NCI-H1048 (cell line): ENCODE results near the gene C1orf105.

Source experiments
- DNase-seq: peaks from one replicate; lab custom pipeline; 2025; lab: John Stamatoyannopoulos, UW

The C1orf105 gene

GRCh38 chr1:172397221-172397620, 23.3 kb upstream of the C1orf105 start:
- DNase-seq: no peak

- DNase-seq: no peak
Measured at GRCh38 chr1:172397633-172398032, 22.9 kb upstream of the C1orf105 start.

DNA sequence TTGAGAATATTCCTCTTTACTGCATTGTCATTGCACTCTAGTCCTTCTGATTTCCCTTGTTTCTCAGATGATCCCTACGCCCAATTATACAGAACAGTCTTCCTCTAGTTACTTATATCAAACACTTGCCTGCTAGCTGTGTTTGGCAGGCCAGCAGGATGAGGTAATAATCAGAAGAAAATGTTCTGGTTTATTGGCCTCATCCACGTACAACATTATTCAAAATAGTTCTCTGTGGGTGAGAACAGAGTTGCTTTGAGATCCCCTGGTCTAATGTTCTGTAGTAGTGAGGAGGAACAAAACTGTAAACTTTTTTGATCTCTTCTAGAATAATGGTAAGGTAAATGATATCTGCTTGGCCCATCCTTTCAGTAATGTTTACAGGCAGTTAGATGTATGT, 22.3 kb upstream of the C1orf105 start:
- DNase-seq: no peak

GRCh38 chr1:172398970-172399755, 21.3 kb upstream of the C1orf105 start:
- peak; percentile 90 for DNase-seq

GRCh38 chr1:172399756-172400721, 20.4 kb upstream of the C1orf105 start:
- no peak for DNase-seq

- DNase-seq: no peak
Measured at GRCh38 chr1:172400722-172401105, 19.8 kb upstream of the C1orf105 start.

DNA sequence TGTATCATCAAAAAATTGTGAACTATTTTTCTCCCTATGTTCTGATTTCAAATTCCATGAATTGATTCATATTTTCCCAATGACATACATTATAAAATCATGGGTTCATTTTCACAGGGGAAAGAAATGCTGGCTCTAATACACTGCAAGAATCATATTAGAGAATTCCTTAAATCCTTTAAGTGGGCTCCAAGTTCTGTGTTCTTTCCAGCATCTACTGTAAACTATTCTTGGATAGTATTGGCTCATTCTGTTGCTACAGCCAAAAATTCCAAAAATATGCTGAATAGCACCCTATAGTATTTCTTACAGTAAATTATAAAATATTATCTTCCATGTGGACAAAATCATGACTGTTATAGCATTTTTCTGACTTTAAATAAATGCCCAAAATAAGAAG, 19.0 kb upstream of the C1orf105 start:
- no peak for DNase-seq

DNA sequence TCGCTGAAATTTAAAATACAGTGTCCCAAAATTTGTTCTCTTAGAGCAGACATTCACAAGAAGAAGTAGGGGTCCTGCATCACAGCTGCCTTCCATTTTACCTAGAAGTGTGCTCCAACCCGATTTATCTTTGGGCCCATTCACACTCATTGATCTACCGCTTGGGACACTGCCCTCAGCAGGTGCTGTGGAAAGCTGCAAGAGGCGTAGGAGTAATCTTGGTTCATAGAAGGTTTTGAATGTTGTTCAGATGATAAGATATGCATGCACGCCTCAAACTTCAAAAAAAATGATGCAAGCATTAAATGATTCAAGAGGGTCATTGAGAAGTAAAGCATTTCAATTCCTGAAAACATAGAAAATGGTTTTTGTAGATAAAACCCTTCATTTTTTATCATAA, 18.6 kb upstream of the C1orf105 start:
- DNase-seq: no peak

- DNase-seq: no peak
Measured at GRCh38 chr1:172402878-172403569, 17.5 kb upstream of the C1orf105 start.

- no peak for DNase-seq
Measured at GRCh38 chr1:172404121-172404520, 16.4 kb upstream of the C1orf105 start.

GRCh38 chr1:172405912-172406311, 14.6 kb upstream of the C1orf105 start:
- no peak for DNase-seq

DNA sequence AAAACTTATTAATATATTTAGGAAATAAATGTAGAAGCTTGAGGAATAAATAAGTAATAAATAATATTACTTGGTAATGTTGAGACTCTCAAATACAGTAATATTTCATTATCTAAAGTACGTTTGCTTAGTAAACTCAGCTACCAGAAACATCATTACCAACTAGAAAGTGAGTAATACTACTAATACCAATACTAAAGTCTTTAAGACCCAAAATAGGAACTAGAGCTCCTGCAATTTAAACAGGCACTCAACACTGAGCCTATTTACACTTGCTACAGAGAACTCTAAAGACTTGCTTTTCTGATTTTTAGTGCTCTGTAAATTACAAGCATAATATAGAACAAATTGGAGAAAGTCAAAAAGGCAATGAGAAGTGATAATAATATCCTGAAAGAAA, 13.5 kb upstream of the C1orf105 start:
- DNase-seq: no peak

- DNase-seq: no peak
Measured at GRCh38 chr1:172408958-172409357, 11.5 kb upstream of the C1orf105 start.

GRCh38 chr1:172410027-172410426, 10.5 kb upstream of the C1orf105 start:
- no peak for DNase-seq

- DNase-seq: no peak
Measured at GRCh38 chr1:172411791-172412338, 8.6 kb upstream of the C1orf105 start.

DNA sequence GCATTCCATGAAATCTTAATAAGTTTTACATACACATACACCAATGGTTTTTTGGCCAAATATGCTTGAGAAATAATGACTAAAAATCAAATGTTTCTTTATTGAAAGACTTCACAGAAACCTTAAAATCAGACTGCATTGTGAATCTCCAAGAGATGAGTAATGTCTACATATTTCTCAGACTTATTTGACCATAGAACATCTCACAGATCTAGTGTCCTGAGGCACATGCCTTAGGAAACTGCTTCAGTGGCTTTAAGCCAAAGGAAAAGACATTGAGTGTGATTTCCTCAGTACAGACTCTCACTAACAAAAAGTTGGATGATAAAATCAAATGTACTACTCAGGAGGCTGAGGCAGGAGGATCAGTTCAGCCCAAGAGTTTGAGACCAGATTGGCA, 6.2 kb upstream of the C1orf105 start:
- no peak for DNase-seq

DNA sequence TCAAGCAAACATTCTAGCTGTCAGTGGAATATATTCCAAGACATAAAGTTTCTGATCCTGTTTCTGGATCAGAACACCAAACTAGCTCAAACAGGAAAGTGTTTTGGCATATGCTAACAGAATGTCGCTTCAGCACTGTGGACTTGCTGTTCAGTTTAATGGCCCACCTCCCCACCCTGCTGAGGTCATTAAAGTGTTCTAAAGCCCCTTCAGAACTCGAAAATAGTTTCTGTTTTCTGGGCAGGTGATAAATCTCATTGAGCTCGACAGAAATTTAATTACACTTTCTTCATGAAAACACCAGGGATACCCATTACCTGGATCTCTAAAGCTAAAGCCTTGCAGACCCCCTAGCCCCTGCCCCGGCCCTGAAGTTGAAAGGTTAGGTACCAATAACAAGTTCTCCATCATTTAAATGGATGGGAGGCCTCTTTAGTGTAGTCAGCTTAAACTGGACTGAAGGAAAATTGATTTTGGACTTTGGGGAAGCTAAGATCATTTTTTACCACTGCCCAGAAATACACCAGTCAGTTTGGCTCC, 3.9 kb upstream of the C1orf105 start:
- DNase-seq: no peak

GRCh38 chr1:172417557-172417956, 2.9 kb upstream of the C1orf105 start:
- no peak for DNase-seq

GRCh38 chr1:172421974-172422604, 1.6 kb downstream of the C1orf105 start:
- DNase-seq: no peak

GRCh38 chr1:172423336-172423735, 2.9 kb downstream of the C1orf105 start:
- DNase-seq: no peak

DNA sequence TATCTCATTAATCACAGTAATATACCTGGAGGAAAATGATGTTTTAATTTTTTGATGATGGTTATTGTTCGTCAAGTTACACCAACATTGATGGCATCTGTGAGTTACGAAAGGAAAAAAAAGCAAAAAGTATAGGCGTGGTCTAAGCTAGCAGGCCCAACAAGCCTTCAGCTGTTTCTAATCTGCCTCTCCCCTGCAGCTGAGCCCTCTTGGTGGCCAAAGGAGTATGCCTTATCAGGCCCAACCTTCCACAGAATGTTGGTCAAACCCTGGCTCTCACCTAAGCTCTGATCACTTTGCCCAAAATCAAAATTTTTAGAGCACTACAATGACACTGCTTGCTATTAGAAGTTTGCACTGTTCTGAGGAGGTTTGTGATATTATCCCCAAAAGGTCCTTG, 4.9 kb downstream of the C1orf105 start:
- no peak for DNase-seq
